COLO668 (cell line): ENCODE results near the gene RAB28.

Experiments used
- DNase-seq: peaks from one replicate; lab custom pipeline; 2025; ENCODE audit not compliant: unreplicated experiment; lab: John Stamatoyannopoulos, UW

The RAB28 gene

DNA sequence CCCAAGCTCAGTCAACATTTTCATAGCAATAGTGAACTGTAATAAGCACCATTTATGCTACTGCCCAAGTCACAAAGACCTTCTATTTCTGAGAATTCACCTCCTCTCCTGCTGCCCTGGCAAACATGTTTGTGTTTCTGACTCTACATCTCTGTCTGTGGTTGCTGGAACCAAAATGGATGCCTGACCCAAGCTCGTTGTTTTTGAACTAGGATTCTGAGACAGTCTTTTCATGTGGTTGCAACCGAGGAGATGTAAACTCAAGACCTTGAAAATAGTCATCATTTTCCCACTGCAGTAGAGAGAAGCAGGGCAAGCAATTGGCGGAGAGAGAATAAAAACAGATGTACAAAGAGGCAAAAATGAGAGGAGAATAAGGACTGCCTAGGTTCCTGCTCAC lies 160.2 kb downstream of the RAB28 start:
- no peak for DNase-seq

DNA sequence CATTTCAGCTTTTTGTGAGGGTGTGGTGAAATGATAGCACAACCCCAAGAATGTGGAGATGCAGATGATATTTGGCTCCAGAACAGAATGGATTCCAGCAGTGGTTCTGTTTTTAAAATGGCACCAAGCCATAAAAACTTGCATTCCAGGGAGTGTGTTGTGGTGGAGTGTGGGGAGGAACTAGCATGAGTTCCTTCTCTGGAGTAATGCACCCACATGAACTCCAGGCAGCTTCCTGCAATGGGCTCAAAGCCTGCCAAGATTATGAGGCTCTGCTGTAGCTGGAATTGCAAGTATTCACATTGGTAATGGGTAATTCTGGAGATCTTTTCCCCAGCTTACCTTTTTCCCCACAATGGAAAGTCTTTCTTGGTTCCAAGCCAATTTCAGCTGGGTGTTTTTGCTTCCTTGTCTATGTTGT lies 161.4 kb downstream of the RAB28 start:
- DNase-seq = no peak
